Activated CD4-positive, alpha-beta memory T cell treated with anti-CD3 and anti-CD28 coated beads, Interleukin-2, amount 10 ng/mL, durations not matched to agents 7 days and 5 days (primary cell): ENCODE data around the gene RHOC. TPM values are rescaled to one million over a fixed set of nuclear protein-coding genes. Genes with fewer than 3 reads are reported as not detected.
A peak's percentile ranks its signal among the peaks of the same experiment; 100 is the strongest.

ENCODE experiments used
- CTCF ChIA-PET: fragments of 350-600 bp; sonication (Branson Sonifier 250); formaldehyde crosslinking; loops from one replicate; lab custom pipeline; 2021; ENCODE audit warnings: antibody characterized with exemption, inconsistent platforms; lab: Charles Lee
- POLR2A ChIA-PET: fragments of 350-600 bp; sonication (Branson Sonifier 250); formaldehyde crosslinking; loops from one replicate; lab custom pipeline; 2021; ENCODE audit warnings: antibody characterized with exemption; lab: Charles Lee
- DNase-seq: peaks from one replicate; pipeline ENCODE4 v3.0.0-alpha.2; 2020
- H3K27ac Mint-ChIP-seq: one replicate; pipeline ENCODE4 v1.8.0; 2021; ENCODE audit warnings: mild to moderate bottlenecking, mixed read lengths
- H3K27me3 Mint-ChIP-seq: one replicate; pipeline ENCODE4 v1.8.0; 2021; ENCODE audit warnings: mixed read lengths
- H3K36me3 Mint-ChIP-seq: one replicate; pipeline ENCODE4 v1.8.0; 2021; ENCODE audit warnings: low read depth, mixed read lengths
- H3K4me1 Mint-ChIP-seq: one replicate; pipeline ENCODE4 v1.8.0; 2021; ENCODE audit warnings: mixed read lengths
- H3K4me3 Mint-ChIP-seq: one replicate; pipeline ENCODE4 v1.8.0; 2021; ENCODE audit warnings: mild to moderate bottlenecking, mixed read lengths
- H3K9me3 Mint-ChIP-seq: one replicate; pipeline ENCODE4 v1.8.0; 2021; ENCODE audit warnings: mixed read lengths
- total RNA-seq, 2 experiments: library from RNA; stranded (reverse); gene quantifications; one replicate each; pipeline ENCODE4 v1.2.3, GENCODE V29; 2021

Gene RHOC
- total RNA-seq, 2 experiments from 2014 or later: 87.1 to 92.4 TPM

DNA sequence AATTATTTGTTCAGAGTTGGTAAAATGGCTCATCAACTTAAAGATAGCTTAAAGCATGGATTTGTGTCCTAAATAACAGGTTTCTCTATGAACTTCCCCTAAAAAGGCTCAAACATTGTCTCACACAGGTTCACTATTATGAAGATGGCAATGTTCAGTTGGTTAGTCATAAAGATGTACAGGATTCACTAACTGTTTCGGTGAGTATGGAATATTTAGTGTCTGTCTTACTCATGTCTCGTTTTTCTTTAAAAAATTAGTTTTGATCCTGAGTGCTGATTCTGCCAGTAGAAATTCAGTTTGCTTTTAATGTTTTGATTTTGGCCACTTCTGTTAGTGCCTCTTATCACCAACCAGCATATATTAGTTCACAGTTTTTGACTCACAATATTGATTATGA, 40.0 kb downstream of the RHOC start:
- H3K4me3 Mint-ChIP-seq: no peak overlapping the region
- POLR2A ChIA-PET: interaction anchor here (2.7 kb wide), 1 partner anchor 48 kb away, joined by 24 read pairs; the partner anchor contains the start of genes CAPZA1 and ST7L

DNA sequence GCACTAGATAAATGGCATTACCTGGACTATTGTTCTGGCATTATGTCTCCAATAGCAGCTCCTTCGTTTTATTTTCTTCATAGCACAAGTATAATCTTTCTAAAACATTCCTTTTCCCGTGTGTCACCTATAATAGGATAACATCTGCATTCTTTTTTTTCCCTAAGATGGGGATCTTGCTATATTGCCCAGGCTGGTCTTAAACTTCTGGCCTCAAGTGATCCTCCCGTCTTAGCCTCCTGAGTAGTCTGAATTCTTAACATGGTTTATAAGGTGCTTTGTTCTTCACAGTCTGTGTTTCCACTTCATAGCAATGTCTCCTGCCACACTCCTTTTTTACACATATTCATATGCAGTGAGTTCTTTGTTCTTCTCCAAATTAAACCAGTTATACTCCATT, 41.1 kb downstream of the RHOC start:
- H3K27ac Mint-ChIP-seq: no peak overlapping the region
- no peaks in the 10 kb centered on the region for H3K9me3 Mint-ChIP-seq
- ChIA-PET CTCF (interaction anchor here (0.7 kb wide), 1 partner anchor 9 kb away, joined by 3 read pairs; the partner anchor contains the start of gene MOV10), POLR2A (interaction anchor here (1.0 to 5.9 kb wide), 2 partner anchors 8 to 14 kb away, joined by 3 to 49 read pairs; partner anchors contain the start of gene MOV10)
- H3K36me3 Mint-ChIP-seq: peaks cover 90% of the 10 kb centered on the region
- no peak for DNase-seq
- H3K4me3 Mint-ChIP-seq: no peak overlapping the region
- no peaks in the 10 kb centered on the region for H3K27me3 Mint-ChIP-seq
- H3K4me1 Mint-ChIP-seq: peaks cover 38% of the 10 kb centered on the region

More for the DNA sequence above, 40.0 kb downstream of the RHOC start:
- Mint-ChIP-seq H3K36me3 (peaks cover 90% of the 10 kb centered on the region), H3K27me3 (no peaks in the 10 kb centered on the region), H3K27ac (peak overlapping the region; percentile 62), H3K9me3 (no peaks in the 10 kb centered on the region), H3K4me1 (peaks cover 38% of the 10 kb centered on the region)
- CTCF ChIA-PET: no interaction called here
- DNase-seq: no peak

DNA sequence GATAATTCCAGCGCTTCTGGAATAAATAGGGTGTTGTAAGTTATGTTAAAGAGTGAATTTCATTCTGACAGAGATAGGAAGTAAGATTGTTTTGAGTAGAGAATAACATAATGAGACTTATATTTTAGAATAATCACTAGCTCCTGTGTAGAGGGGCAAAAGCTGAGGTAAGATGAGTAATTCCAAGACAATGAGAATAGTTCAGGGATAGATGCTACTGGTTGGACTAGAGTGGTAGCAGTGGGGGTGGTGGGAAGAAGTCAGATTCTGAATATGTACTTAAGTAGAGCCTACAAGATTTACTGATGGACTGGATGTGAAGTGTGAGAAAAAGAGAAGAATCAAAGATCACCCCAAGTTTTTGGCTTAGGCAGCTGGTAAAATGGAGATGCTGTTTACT, 55.7 kb downstream of the RHOC start:
- DNase-seq: no peak
- no peak overlapping the region for H3K4me3 Mint-ChIP-seq
- peaks cover 28% of the 10 kb centered on the region for H3K4me1 Mint-ChIP-seq
- no peaks in the 10 kb centered on the region for H3K9me3 Mint-ChIP-seq
- ChIA-PET CTCF (interaction anchor here (1.0 to 1.5 kb wide), 2 partner anchors 14 to 22 kb away, joined by 3 read pairs; no protein-coding TSS in a partner anchor), POLR2A (interaction anchor here (0.8 to 1.7 kb wide), 4 partner anchors 10 to 33 kb away, joined by 3 to 9 read pairs (median 4); no protein-coding TSS in a partner anchor)
- H3K27ac Mint-ChIP-seq: no peak overlapping the region
- H3K27me3 Mint-ChIP-seq: no peaks in the 10 kb centered on the region
- peaks cover 64% of the 10 kb centered on the region for H3K36me3 Mint-ChIP-seq

Other genes starting within 250 kb of the RHOC start
- gene WNT2B, start 198.2 kb downstream of the RHOC start, total RNA-seq: under 1 TPM; 0.08 to 0.15 TPM
- gene ST7L, start 88.0 kb downstream of the RHOC start, total RNA-seq: 10 to 100 TPM; 13.7 to 14.0 TPM
- gene CAPZA1, start 87.3 kb downstream of the RHOC start, total RNA-seq: 100 to 1,000 TPM; 340 to 342 TPM
- 100 to 1,000 TPM; 100 to 102 TPM for gene MOV10, start 32.5 kb downstream of the RHOC start, total RNA-seq
- not detected for gene PPM1J, start 8.2 kb upstream of the RHOC start, total RNA-seq
- 10 to 100 TPM; 59.0 to 61.4 TPM for gene SLC16A1, start 249.1 kb upstream of the RHOC start, total RNA-seq